K562 (cell line): ENCODE data around the gene ICAM2. TPM values are rescaled to one million over a fixed set of nuclear protein-coding genes. Genes with fewer than 3 reads are reported as not detected.

Experiments
- ESRRB ChIP-seq: fragments of 250-450 bp; sonication (Bioruptor Pico); IDR thresholded peaks from 2 replicates; pipeline ENCODE4 v1.5.0; 2020; ENCODE audit warnings: mild to moderate bottlenecking, moderate library complexity, borderline replicate concordance
- FOXK1 ChIP-seq: sonication (generic); formaldehyde crosslinking; IDR thresholded peaks from 2 replicates; pipeline ENCODE4 v1.8.0; 2022; ENCODE audit warnings: missing genetic modification reagents, mild to moderate bottlenecking, borderline replicate concordance
- GABPA ChIP-seq: fragments of 200-800 bp; sonication (Bioruptor generic); conservative IDR thresholded peaks from 2 replicates; pipeline ENCODE4 v1.6.1; 2016; ENCODE audit warnings: low read depth, missing genetic modification characterization, missing compliant biosample characterization
- HDAC3 ChIP-seq: fragments of 450-650 bp; IDR thresholded peaks from 2 replicates; pipeline ENCODE4 v1.6.1; 2018; ENCODE audit warnings: borderline replicate concordance, mild to moderate bottlenecking, moderate library complexity; ENCODE audit not compliant: partially characterized antibody
- HNRNPK ChIP-seq: fragments of 200-400 bp; formaldehyde crosslinking; IDR thresholded peaks from one replicate; pipeline ENCODE4 v1.6.1; 2018; ENCODE audit warnings: mild to moderate bottlenecking, low read depth, low read length; ENCODE audit not compliant: poor library complexity, severe bottlenecking
- KLF16 ChIP-seq: IDR thresholded peaks from 2 replicates; pipeline ENCODE4 v1.6.1; 2016; ENCODE audit warnings: antibody characterized with exemption
- THRAP3 ChIP-seq: fragments of 450-650 bp; IDR thresholded peaks from 2 replicates; pipeline ENCODE4 v1.6.1; 2016; ENCODE audit warnings: mild to moderate bottlenecking, inconsistent platforms, borderline replicate concordance
- ZNF212 ChIP-seq: fragments of 450-650 bp; formaldehyde crosslinking; IDR thresholded peaks from 2 replicates; pipeline ENCODE4 v1.4.0; 2020; ENCODE audit warnings: mild to moderate bottlenecking
- ZNF695 ChIP-seq: fragments of 450-650 bp; formaldehyde crosslinking; IDR thresholded peaks from 2 replicates; pipeline ENCODE4 v1.4.0; 2020; ENCODE audit warnings: mild to moderate bottlenecking, moderate library complexity
- ZNF766 ChIP-seq: fragments of 200-800 bp; sonication (Bioruptor generic); conservative IDR thresholded peaks from 2 replicates; pipeline ENCODE4 v1.6.1; 2016; ENCODE audit warnings: missing genetic modification characterization, missing compliant biosample characterization
- polyA plus RNA-seq, 8 experiments: library from polyadenylated mRNA; depleted of rRNA in 4 of 8; stranded (reverse) in 5 of 8; unstranded in 3 of 8; fragments of >200 nt; fragmentation: Nextera tagmentation in 2 of 8; fragmentation: Illumina TruSeq in 1 of 8; extraction: Ambion mirVana in 2 of 8; extraction: Trizol in 1 of 8; gene quantifications; 2 replicates each; pipeline versions ENCODE4 v1.2.1 to v1.2.3, GENCODE V29; 2011 to 2014; ENCODE audit warnings: inconsistent platforms in 1 of 8, missing spikeins in 1 of 8
- total RNA-seq, 7 experiments: library from RNA; depleted of rRNA in 6 of 7; stranded (reverse); fragments of >200 nt in 6 of 7; fragmentation: Illumina TruSeq in 2 of 7; extraction: Trizol in 2 of 7; gene quantifications; 2 replicates each; pipeline versions ENCODE4 v1.2.1 to v1.2.3, GENCODE V29; 2011 to 2021; ENCODE audit warnings: low replicate concordance in 1 of 7
- TF ChIP-seq, protein P1 (sequence below), 2 experiments: fragments of 450-650 bp; IDR thresholded peaks; 2 replicates each; pipeline ENCODE4 v1.6.1; 2016; ENCODE audit warnings: mild to moderate bottlenecking in 2 of 2, borderline replicate concordance in 1 of 2, low read depth in 1 of 2, moderate library complexity in 1 of 2
- TF ChIP-seq, protein P2 (sequence below), 2 experiments: IDR thresholded peaks in 1 of 2; conservative IDR thresholded peaks in 1 of 2; 2 replicates each; pipeline ENCODE4 v1.6.1; 2016; ENCODE audit warnings: low read depth in 2 of 2, mild to moderate bottlenecking in 1 of 2, missing compliant biosample characterization in 1 of 2, missing genetic modification characterization in 1 of 2, moderate library complexity in 1 of 2
- TF ChIP-seq, protein P3 (sequence below): fragments of 450-650 bp; conservative IDR thresholded peaks from 2 replicates; pipeline ENCODE4 v1.6.1; 2016; ENCODE audit warnings: missing genetic modification characterization, low read depth, mild to moderate bottlenecking, control low read depth, missing compliant biosample characterization

ICAM2 gene
- total and polyA plus RNA-seq, 9 of the 15 experiments (the other 6 are each of a cell fraction or from before 2014, with no cell fraction given), result 37.9 to 89.4 (median 60.6) TPM

DNA sequence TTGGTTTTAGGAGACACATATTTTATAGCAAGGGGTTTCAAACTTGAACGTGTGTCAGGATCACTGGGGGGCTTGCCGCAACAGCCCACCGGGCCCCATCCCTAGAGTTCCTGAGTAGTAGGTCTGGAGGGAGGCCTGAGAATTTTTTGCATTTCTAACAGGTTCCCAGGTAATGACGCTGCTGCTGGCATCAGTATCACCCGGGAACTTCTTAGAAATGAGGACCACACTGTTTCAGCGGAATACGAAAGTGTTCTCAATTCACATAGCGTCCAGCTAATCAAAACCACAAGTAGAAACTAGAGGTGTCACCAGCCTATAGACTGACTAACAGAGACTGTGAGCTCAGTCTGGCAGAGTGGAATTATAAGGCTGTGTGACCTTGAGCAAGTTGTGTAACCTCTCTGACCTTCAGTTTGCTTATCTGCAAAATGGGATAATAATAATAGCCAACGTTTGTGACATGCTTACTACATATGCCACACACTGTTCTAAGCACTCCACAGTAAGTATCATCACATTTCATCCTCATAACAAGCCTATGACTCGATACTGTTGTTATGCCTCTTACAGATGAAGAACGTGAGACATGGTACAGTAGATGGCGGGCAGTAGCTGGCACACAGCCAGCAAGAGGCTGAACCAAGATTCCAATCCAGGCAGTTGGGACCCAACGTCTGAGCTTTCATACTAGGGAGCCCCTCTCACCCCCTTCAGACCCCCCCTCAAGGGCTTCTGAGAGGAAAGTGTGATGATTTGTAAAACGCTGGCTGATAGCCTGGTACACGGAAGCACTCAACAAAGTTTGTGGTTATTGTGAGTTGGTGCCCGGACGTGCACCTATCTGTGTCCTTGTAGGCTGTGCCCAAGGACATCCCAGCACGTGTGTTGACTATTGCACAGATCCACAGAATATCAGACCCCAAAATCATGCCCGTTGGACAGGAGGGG lies 4.6 kb upstream of the ICAM2 start (continued):
- TF ChIP-seq, protein P1, sequence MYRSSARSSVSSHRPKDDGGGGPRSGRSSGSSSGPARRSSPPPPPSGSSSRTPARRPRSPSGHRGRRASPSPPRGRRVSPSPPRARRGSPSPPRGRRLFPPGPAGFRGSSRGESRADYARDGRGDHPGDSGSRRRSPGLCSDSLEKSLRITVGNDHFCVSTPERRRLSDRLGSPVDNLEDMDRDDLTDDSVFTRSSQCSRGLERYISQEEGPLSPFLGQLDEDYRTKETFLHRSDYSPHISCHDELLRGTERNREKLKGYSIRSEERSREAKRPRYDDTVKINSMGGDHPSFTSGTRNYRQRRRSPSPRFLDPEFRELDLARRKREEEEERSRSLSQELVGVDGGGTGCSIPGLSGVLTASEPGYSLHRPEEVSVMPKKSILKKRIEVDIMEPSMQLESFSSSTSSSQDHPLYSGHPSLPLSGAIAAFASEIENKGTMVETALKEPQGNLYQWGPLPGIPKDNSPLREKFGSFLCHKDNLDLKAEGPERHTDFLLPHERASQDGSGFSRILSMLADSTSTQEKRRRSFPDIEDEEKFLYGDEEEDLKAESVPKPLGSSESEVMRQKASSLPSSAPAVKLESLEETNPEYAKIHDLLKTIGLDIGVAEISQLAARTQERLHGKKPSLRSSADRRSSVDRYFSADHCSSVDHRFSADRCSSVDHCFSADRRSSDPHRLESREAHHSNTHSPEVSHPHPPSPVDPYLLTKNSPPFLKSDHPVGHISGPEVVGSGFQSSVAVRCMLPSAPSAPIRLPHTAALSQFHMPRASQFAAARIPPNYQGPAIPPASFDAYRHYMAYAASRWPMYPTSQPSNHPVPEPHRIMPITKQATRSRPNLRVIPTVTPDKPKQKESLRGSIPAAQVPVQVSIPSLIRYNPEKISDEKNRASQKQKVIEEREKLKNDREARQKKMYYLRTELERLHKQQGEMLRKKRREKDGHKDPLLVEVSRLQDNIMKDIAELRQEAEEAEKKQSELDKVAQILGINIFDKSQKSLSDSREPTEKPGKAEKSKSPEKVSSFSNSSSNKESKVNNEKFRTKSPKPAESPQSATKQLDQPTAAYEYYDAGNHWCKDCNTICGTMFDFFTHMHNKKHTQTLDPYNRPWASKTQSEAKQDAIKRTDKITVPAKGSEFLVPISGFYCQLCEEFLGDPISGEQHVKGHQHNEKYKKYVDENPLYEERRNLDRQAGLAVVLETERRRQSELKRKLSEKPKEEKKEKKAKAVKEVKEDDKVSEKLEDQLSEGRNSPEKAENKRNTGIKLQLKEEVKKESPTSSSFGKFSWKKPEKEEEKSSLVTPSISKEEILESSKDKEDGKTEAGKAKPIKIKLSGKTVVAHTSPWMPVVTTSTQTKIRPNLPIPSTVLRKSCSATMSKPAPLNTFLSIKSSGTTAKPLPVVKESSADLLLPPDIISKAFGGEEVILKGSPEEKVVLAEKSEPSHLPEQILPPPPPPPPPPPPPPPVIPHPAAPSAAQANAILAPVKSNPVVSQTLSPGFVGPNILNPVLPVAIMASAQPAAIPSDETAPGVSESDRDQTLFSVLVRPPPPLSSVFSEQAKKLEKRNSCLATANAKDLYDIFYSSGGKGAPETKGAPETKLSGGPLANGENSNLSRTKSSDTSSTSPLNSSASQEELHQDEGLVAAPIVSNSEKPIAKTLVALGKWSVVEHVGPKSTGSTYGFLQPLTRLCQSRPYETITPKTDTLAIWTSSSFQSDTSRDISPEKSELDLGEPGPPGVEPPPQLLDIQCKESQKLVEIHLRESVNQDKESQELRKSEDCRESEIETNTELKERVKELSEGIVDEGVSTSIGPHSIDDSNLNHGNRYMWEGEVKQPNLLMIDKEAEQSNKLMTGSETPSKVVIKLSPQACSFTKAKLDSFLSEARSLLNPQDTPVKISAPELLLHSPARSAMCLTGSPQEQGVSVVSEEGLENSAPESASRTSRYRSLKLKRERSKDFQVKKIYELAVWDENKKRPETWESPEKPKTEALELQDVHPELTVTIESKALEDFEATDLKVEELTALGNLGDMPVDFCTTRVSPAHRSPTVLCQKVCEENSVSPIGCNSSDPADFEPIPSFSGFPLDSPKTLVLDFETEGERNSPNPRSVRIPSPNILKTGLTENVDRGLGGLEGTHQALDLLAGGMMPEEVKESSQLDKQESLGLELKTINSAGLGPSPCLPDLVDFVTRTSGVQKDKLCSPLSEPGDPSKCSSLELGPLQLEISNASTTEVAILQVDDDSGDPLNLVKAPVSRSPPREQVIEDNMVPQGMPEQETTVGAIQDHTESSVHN (IDR thresholded peaks at IDR 0.05; ENCODE audit: borderline replicate concordance in 1 of 2, low read depth in 1 of 2), result no peak
- TF ChIP-seq ESRRB (CRISPR knock-in tag), result no peak
- no peak for TF ChIP-seq HDAC3
- TF ChIP-seq ZNF695, result no peak
- no peak for TF ChIP-seq HNRNPK
- no peak for TF ChIP-seq KLF16
- no peak for TF ChIP-seq ZNF766
- TF ChIP-seq THRAP3, result no peak
- no peak for TF ChIP-seq FOXK1 (CRISPR knock-in tag)
- no peak for TF ChIP-seq ZNF212 (CRISPR knock-in tag)
- TF ChIP-seq, protein P2, sequence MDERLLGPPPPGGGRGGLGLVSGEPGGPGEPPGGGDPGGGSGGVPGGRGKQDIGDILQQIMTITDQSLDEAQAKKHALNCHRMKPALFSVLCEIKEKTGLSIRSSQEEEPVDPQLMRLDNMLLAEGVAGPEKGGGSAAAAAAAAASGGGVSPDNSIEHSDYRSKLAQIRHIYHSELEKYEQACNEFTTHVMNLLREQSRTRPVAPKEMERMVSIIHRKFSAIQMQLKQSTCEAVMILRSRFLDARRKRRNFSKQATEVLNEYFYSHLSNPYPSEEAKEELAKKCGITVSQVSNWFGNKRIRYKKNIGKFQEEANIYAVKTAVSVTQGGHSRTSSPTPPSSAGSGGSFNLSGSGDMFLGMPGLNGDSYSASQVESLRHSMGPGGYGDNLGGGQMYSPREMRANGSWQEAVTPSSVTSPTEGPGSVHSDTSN (CRISPR knock-in tag; IDR thresholded peaks at IDR 0.05; ENCODE audit: low read depth), result no peak
- TF ChIP-seq, protein P2 (tag; conservative IDR thresholded peaks at IDR 0.05; ENCODE audit: low read depth), result no peak
- TF ChIP-seq, protein P3, sequence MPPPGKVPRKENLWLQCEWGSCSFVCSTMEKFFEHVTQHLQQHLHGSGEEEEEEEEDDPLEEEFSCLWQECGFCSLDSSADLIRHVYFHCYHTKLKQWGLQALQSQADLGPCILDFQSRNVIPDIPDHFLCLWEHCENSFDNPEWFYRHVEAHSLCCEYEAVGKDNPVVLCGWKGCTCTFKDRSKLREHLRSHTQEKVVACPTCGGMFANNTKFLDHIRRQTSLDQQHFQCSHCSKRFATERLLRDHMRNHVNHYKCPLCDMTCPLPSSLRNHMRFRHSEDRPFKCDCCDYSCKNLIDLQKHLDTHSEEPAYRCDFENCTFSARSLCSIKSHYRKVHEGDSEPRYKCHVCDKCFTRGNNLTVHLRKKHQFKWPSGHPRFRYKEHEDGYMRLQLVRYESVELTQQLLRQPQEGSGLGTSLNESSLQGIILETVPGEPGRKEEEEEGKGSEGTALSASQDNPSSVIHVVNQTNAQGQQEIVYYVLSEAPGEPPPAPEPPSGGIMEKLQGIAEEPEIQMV (tag), result no peak
- no peak for TF ChIP-seq GABPA (tag)
